HG03439 (cell line): Measurements from ENCODE around the gene PIPOX.

ENCODE experiments used
- ATAC-seq: cut with Tn5 transposase; IDR thresholded peaks from one replicate; pipeline ENCODE4 v1.9.1; 2021; ENCODE audit warnings: mild to moderate bottlenecking, moderate library complexity; ENCODE audit not compliant: unreplicated experiment

PIPOX gene

GRCh38 chr17:29094101-29094708, 51.3 kb downstream of the PIPOX start:
- no peak for ATAC-seq

GRCh38 chr17:29095439-29095838, 52.5 kb downstream of the PIPOX start:
- ATAC-seq = no peak

GRCh38 chr17:29096094-29096493, 53.2 kb downstream of the PIPOX start:
- ATAC-seq = no peak

GRCh38 chr17:29099527-29099926, 56.6 kb downstream of the PIPOX start:
- ATAC-seq = no peak

DNA sequence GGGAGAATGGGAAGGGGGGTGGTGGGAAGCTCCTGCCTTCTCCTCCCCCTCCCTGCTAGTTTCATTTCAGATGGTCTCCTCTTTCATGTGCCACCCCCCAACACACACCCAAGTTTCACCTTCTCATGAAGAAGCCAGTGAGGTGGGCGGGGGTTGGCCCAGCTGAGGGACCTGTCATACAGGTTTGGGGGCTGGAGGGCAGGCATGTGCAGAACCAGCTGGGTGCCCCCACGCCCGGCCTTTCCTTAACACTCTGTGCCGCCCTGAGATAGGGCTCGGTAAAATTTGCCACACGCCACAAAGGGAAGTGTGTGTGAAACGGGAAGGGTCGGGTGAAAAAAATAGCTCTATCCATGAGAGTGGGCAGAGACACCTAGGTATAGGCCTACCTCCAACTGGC, 57.4 kb downstream of the PIPOX start:
- ATAC-seq = no peak

DNA sequence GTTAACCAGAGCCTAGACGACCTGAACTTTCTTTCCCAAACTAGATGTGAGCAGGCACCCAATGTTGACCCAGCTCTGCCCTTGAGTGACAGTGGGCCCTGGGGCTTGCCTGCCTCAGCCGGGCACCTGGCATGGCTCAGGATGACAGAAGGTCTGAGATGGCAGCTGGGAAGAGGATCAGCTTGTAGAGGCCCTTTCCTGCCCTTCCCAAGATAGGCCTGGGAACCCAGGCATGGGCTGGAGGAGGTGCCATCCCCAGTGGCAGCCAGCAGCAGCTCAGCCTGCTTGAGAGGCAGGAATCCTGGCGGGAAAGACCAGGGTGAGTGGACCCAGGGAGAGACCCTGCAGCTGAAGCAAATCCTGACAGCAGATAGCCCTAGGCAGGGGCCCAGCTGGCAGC, 59.1 kb downstream of the PIPOX start:
- no peak for ATAC-seq

DNA sequence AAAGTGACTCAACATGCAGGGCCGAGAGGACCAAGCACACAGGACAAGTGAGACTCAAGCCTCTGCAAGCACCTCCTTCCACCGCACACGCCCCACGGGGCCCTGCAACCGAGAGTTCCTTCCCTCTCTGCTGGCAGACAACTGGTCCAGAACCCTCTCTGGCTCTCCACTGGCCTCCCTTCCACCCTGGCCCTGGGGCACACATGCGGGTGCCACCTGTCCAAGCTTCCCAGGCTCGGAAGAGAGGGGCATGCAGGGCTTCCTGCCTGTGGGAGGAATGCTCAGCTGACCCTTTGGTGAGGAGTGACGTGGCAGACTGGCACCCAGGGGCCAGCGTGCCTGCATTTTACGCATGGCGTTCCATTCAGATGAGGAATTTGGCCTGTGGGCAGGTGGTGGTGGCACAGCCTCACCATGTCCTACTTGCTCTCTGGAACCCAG, 59.8 kb downstream of the PIPOX start:
- no peak for ATAC-seq

GRCh38 chr17:29103341-29103740, 60.4 kb downstream of the PIPOX start:
- ATAC-seq = no peak
